ENCODE results near the gene MAGIX.
"Not testable (repeated sequence)": the region's sequence is repeated elsewhere in the genome, so short reads cannot be mapped to it uniquely, and the experiment has no call there.

Gene MAGIX

DNA sequence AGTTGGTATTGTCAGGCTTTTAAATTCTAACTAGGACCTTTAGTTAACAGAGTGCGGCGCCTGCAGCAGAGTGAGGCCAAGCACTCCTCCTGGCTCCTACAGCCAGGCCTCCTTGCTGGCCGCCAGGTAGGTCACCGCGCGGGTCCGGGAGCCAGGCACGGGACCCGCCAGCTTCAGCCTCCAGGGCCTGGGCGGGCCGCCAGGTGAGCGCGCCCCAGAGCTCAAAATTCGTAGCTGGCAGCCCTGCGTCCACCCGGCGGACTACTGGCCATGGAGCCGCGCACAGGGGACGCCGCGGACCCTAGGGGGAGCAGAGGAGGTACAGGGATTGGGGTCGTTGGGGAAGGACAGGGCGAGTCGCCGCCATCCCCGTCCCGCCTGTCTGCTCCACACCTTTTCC lies at the start of gene MAGIX:
Gene MAGIX, plus strand, starts transcription at position 139 of the 400 bp plus-strand sequence. Its CDS starts 132 bp downstream, at position 271.
- no peak for DNase-seq (ENCODE audit: low read depth in 2 of 2)

DNA sequence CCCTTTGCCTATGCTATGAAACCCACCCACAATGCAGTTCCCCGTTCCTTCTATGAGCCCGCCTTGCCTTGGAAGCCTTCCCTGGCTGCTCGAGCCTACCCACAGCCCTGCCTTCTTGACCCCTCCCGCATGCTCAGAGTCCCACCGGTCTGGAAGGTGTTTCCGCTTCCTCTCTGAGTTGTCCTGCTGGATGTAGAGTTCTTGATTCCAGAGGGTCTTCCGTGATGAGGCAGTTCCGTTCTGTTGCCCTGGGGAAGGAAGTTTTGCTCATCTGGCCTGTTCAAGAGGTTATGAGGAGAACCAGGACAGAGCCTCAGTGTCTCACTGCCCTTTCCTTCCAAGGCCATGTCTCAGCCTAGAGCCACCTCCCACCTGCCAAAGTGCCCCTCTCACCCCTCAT lies 46.5 kb upstream of the MAGIX start:
- DNase-seq (ENCODE audit: low read depth in 2 of 2) = no peak

DNA sequence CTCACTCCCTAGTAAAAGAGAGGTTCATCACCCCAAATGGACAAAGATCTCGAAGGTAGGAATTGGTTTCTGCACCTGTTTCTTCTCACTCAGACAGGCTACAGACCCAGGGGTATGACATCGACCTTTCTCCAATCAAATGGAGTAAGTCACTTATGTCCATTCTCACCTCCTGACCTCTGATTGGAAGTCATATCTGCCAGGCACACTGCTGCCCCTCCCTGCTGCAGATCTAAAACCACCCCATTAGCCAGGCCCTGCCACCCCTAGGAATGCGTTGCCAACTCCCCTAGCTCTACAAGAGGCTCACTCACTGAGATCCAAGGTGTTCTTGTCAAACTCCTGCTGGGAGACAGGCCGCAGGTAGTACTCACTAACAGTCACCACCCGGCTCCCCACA lies 45.8 kb upstream of the MAGIX start:
- DNase-seq (ENCODE audit: low read depth in 2 of 2) = no peak

DNA sequence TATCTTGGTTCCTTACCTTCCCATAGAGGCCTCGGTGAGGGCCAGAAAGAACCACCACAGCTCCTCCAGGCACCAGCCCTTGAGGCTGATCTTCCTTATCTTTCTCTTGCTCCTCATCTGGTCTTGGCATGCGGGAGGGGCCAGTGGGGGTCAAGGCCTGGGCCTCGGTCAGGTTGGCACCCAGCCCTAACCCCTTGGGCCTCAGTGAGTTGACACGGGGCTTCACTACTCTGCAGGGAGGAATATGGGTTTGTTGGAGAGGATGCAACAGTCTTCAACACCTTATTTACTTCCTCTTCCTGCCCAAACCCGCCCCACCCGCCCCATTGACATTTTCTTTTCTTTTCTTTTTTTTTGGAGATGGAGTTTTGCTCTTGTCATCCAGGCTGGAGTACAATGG lies 45.0 kb upstream of the MAGIX start:
- DNase-seq (ENCODE audit: low read depth in 2 of 2) = no peak

DNA sequence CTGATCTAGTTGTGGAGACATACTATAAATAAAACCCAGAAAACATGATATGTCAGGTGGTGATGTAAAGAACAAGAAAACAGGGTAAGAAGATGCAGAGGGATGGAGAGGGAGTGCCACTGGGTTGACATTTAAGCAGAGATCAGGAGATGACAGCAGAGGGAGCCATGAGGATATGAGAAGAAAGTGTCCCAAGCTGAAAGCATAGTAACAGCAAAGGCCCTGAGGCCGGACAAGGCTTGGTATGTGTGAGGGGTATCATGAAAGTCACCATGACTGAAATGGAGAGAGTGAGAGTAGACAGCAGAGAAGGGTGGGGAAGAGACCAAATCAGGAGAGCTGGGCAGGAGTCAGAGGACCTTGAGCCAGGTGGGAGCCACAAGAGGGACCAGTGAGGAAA lies 42.5 kb upstream of the MAGIX start:
- DNase-seq (ENCODE audit: low read depth in 2 of 2) = no peak

DNA sequence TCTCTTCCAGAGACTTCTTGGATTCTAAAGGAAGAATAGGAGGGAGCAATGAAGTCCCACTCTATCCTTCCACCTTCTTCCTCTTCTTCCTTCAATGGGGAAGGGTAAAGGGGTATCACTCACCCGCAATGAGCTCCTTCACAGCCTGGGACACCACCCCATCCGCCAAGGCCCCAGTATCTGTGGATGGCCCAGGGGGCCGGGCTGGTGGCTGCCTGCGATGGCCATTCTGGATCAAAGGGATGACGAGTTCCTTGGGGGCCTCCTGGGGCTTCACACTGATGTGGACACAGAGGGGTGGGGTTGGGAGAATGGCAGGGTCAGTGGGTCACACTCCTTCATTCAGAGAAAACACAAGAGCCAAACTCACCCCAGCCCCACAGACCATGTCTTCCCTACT lies 40.1 kb upstream of the MAGIX start:
- DNase-seq (ENCODE audit: low read depth in 2 of 2) = no peak

DNA sequence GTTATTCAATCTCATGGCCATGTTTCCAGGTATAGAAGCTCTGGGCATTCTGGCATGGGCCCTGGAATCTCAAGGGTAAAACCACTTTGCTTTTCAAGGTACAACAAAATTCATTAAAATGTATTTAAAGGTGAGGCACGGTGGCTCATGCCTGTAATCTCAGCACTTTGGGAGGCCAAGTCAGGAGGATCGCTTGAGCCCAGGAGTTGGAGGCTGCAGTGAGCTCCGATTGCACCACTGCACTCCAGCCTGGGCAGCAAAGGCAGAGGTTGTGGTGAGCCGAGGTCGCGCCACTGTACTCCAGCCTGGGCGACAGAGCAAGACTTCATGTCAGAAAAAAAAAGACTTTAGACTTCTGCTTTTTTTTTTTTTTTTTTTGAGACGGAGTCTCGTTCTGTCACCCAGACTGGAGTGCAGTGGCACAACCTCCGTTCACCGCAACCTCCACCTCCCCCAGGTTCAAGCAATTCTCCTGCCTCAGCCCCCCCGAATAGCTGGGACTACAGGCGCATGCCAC lies 34.8 kb upstream of the MAGIX start:
- DNase-seq (ENCODE audit: low read depth in 2 of 2) = not testable (repeated sequence)

DNA sequence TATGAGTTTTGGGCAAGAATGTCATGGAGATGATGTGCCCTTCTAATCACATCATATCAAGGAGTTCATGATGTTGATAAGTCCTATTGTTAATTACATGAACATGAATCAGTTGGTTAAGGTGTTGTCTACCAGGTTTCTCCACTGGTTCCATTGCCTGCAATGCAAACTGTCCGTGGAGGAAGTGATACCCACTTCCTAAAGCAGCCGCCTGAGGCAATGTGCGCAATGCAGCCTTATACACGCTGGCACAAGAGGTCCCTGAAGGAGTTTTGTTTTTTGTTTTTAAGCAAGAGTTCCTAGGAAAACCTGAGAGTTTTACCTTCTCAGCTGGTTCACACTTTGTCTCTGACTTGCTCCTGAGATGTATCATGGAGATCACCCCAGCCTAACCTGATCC lies 33.1 kb upstream of the MAGIX start:
- DNase-seq (ENCODE audit: low read depth in 2 of 2) = no peak

DNA sequence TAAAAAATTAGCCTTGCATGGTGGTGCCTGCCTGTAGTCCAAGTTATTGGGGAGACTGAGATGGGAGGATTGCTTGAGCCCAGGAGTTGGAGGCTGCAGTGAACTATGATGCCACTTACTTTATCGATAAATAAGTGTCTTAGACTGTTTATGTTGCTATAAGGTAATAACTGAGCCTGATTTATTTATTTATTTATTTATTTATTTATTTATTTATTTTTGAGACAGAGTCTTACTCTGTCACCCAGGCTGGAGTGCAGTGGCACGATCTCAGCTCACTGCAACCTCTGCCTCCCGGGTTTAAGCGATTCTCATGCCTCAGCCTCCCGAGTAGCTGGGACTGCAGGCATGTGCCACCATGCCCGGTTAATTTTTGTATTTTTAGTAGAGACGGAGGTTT lies 30.3 kb upstream of the MAGIX start:
- DNase-seq (ENCODE audit: low read depth in 2 of 2) = not testable (repeated sequence)

DNA sequence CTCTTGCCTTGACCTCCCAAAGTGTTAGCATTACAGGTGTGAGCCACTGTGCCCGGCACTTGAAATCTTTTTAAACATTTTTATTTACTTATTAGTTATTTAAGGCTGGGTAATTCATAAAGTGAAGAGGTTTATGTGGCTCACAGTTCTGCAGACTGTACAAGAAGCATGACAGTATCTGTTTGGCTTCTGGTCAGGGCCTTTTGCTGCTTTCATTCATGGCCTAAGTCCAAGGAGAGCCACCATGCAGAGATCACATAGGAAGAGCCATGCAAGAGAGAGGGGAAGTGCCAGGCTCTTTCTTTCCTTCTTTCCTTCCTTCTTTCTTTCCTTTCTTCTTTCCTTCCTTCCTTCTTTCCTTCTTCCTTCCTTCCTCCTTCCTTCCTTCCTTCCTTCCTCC lies 28.8 kb upstream of the MAGIX start:
- DNase-seq (ENCODE audit: low read depth in 2 of 2) = no peak

DNA sequence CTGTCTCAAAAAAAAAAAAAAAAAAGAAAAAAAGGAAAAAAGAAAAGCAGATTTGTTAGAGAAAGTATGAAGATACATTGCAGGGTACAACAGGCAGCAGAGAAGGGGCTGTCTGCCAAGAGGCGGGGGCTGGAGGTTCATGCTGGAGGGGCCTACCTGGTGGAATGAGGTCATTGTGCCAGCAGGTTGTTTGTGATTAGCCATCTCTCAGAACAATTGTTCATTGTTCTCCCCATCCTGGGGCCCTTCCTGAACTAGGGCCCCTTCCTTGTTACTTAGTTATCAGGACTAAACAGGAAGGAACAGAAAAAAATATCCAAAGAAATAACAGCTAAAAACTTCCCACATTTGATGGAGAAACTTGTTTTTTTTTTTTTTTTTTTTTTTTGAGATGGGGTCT lies 25.1 kb upstream of the MAGIX start:
- no peak for DNase-seq (ENCODE audit: low read depth in 2 of 2)

DNA sequence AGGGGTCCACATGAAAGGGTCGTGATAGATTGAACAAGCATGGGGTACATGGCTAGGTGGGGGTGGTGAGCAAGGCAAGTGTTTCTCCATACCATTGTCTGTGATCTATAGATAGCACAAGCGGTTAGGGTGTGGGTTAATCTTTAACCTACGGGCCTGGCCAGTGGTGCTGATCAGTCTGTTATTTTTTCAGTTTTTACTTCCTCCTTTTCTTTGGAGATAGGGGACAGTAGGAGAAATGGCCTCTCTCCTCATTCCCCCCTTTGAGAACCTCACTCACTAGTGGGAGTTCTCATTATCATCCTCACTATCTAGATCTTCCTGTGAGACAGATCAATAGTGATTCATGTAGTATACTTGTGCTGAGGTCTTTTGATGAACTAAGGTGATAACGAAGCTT lies 22.8 kb upstream of the MAGIX start:
- no peak for DNase-seq (ENCODE audit: low read depth in 2 of 2)

DNA sequence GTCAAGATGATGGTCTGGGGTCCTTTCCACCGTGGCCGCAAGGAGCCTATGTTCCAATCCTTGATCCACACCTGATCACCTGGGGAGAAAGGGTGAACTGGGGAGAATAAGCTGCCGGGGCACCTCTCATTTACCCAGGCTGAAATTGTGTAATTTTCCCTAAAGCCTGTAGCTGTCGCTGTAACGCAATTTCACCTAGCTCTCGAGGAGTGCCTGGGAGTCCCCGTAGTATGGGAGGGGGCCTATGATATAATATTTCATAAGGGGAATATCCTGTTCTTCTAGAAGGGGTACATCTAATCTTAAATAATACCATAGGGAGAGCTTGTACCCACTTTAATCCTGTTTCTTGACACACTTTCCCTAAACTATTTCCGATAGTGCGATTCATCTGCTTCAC lies 20.3 kb upstream of the MAGIX start:
- not testable (repeated sequence) for DNase-seq (ENCODE audit: low read depth in 2 of 2)

DNA sequence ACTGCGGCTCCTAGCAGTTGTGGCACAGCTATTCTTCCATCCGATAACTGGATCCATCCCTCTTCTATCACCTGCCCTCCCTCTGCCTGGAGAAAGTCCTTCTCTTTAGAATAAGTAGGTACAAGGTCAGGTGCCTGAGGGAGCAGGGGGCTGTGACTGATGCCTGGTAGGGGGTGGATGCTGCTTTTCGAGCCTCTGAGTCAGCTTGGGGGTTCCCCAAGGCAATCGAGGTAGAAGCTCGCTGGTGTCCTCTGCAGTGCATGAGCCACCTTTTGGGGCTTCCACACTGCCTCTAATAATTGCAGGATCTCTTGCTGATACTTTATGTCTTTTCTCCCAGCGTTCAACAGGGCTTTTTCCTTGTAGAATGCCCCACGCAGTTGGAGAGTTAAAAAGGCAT lies 19.4 kb upstream of the MAGIX start:
- not testable (repeated sequence) for DNase-seq (ENCODE audit: low read depth in 2 of 2)

DNA sequence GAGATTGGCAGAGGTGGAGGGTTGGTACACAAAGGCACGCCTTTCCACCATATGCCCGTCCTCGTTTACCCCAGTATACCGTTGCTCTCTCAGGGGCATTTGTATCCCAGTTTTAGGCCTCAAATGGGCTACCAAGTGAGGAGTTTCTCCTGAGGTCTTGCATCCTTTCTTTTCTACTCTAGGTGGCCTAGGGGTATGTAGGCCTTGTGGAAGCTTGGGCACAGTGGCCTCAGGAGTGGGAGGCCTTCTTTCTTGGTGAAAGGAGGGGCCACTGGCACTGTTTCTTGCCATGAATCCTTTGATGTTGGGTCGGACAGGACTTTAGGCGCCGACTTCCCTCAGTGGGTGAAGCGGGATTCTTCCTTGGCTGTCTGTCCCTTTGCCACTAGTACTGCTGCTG lies 15.3 kb upstream of the MAGIX start:
- no peak for DNase-seq (ENCODE audit: low read depth in 2 of 2)

DNA sequence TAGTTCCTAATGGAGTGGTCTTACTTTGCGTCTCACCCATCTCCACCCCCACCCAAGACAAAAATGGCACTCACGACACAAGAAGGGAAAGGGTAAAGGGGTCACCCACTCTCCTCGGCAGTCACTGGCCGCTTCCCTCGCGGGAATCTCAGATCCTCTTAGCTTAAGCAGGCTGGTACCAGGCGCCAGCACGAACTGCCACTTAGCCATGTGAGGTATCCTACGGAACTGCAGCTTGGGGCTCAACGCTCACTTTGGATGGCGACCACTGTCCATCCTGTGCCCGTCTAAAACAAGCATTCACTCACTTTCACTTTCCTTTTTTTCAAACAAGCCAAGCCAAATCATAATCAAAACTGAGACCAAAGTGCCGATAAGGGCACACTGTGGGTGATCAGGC lies 14.6 kb upstream of the MAGIX start:
- no peak for DNase-seq (ENCODE audit: low read depth in 2 of 2)

DNA sequence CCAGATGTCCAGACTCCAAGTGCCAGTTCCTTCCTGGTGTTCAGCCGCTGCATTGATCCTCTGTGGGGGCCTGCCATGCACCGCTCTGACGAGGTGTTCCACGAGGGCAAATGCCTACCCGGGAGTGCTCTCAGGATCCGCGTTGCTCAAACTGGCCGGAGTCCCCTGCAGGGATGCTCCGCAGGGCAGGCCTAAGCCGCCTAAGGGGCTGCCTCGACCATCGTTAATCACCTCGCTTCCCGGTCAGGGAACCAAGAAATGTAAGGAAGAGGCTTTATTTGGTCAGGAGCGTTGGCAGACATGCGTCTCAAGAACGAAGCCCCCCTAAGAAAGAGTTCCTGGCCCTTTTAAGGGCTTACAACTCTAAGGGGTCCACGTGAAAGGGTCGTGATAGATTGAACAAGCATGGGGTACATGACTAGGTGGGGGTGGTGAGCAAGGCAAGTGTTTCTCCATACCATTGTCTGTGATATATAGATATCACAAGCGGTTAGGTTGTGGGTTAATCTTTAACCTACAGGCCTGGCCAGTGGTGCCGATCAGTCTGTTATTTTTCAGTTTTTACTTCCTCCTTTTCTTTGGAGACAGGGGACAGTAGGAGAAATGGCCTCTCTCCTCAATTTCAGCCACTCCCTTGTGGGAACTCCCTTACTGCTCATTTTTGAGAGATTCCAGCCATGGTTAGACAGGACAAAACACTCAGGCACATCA lies 14.0 kb upstream of the MAGIX start:
- not testable (repeated sequence) for DNase-seq (ENCODE audit: low read depth in 2 of 2)

DNA sequence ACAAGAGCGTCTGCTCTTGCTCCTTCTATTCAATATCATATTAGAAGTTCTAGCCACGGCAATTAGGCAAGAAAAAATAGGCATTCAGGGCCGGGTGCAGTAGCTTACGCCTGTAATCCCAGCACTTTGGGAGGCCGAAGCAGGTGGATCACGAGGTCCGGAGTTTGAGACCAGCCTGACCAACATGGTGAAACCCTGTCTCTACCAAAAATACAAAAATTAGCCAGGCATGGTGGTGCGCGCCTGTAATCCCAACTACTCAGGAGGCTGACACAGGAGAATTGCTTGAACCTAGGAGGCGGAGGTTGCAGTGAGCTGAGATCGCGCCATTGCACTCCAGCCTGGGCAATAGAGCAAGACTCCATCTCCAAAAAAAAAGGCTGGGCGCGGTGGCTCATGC lies 13.3 kb upstream of the MAGIX start:
- DNase-seq (ENCODE audit: low read depth in 2 of 2) = not testable (repeated sequence)

DNA sequence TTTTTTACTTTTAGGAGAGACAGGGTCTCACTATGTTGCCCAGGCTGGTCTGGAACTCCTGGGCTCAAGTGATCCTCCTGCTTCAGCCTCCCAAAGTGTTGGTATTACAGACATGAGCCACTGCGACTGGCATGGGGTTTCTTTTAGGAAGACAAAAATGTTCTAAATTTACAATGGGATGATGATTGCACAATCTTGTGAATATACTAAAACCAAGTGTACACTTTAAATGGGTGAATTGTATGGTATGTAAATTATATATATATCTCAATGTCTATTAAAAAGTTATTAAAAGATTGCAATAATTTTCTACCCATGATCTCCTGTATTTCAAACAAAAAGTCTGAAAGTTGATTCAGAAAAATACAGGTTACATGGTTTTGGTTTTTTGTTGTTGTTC lies 9.1 kb upstream of the MAGIX start:
- no peak for DNase-seq (ENCODE audit: low read depth in 2 of 2)

DNA sequence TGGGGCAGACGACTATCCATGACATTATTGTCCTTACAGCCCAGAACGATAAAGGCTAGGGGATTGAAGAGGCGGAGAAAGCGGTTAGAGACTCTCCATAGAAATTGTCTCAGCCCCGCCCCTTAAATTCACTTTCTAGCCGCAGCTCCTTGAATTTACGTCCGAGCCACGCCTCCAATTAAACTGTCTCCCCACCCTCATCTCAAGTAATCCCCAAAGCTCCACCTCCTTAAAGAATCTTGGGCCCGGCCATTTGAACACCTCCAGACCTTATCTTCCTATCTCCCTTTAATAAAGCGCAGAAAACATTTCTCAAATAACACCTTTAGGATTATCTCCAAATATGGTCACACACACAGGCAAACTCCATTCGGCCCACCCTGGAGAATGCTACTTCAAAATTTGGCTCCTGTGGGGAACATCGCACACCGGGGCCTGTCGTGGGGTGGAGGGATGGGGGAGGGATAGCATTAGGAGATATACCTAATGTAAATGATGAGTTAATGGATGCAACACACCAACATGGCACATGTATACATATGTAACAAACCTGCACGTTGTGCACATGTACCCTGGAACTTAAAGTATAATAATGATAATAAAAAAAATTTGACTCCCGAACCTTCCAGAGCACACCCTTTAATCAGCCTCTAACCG lies 7.2 kb upstream of the MAGIX start:
- DNase-seq (ENCODE audit: low read depth in 2 of 2) = no peak

DNA sequence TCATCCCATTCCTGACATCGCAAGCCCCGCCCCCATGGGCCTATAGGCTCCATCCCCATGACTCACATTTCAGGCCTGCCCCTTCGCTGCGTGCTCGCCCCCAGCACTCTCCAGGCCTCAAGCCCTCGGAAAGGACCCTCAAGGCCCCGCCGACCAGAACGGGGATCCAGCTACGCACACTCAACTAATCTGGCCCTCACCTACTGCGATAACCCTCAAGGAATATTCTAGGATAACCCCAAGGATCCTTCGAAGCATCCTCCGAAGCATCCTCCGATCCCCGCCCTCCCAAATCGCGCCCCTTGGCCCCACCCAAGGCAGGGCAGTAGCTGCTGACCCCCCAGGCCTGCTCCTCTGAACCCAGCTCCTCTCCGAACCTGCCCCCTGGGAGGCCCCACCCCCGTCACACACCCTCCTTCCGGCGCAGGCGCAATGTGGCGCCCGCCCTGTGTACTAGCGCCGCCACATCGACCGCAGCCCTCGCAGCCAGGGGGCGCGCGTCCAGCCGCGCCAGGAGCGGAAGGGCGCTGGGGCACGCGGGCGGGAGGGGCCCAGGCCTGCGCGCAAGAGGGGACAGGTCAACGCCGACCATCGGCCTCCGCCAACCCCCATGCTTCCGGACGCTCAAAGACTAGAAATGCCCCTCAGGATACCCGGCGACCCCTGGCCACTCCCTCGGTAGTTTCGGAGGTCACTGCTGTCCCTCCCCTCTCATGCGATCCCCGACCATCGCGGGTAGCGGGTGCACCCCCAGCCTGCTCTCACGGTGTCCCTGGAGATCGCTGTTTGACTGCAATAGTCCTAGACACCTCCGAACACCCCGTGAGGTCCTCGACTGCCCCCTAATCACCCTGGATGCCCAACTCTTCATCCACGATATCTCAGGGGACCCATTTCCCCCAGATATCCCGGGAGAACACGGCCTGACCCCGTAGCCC lies 6.4 kb upstream of the MAGIX start:
- DNase-seq (ENCODE audit: low read depth in 2 of 2) = peak; percentile 66 to 68

DNA sequence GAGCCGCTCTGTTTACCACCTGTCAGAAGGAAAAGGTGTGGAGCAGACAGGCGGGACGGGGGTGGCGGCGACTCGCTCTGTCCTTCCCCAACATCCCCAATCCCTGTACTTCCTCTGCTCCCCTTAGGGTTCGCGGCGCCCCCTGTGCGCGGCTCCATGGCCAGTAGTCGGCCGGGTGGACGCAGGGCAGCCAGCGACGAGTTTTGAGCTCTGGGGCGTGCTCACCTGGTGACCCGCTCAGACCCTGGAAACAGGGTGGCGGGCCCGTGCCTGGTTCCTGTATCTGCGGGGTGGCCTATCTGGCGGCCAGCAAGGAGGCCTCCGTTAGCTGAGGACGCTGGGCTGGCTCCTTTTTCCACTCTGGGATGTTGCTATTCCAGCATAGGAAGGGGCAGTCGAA lies 5.4 kb upstream of the MAGIX start:
- DNase-seq (ENCODE audit: low read depth in 2 of 2) = no peak

Data from stimulated activated CD8-positive, alpha-beta memory T cell treated with anti-CD3 and anti-CD28 coated beads, Interleukin-15, amount 100 ng/mL, for 4 hours (primary cell).